Mononuclear cell (primary cell): Measurements from ENCODE around the gene BOC. TPM values are rescaled to one million over a fixed set of nuclear protein-coding genes. Genes with fewer than 3 reads are reported as not detected.

Experiments used
- H3K27me3 ChIP-seq: 2 replicates; pipeline ENCODE4 v1.6.0; 2011; ENCODE audit warnings: low read length, control low read depth; ENCODE audit not compliant: insufficient read depth
- H3K4me1 ChIP-seq: 2 replicates; pipeline ENCODE4 v1.5.1; 2011; ENCODE audit warnings: mild to moderate bottlenecking, low read length, control low read depth; ENCODE audit not compliant: insufficient read depth
- H3K4me3 ChIP-seq: 2 replicates; pipeline ENCODE4 v1.5.1; 2011; ENCODE audit warnings: mild to moderate bottlenecking, low read length, moderate library complexity
- H3K9me3 ChIP-seq: 2 replicates; pipeline ENCODE4 v1.5.1; 2011; ENCODE audit warnings: low read depth, mild to moderate bottlenecking, control low read depth, low read length
- total RNA-seq: library from RNA; depleted of rRNA; stranded (reverse); fragments of >200 nt; gene quantifications from one replicate; pipeline ENCODE4 v1.2.3, GENCODE V29; 2012

Gene BOC
- total RNA-seq, 1 donor: not detected

GRCh38 chr3:113273604-113274378 is 62.4 kb downstream of the BOC start:
- peaks cover 19% of the 10 kb centered on the region for H3K4me1 ChIP-seq
- H3K4me3 ChIP-seq: no peak overlapping the region
- no peaks in the 10 kb centered on the region for H3K9me3 ChIP-seq
- H3K27me3 ChIP-seq: no peaks in the 10 kb centered on the region

- Histone ChIP-seq H3K4me1 (peaks cover 19% of the 10 kb centered on the region), H3K9me3 (no peaks in the 10 kb centered on the region), H3K27me3 (no peaks in the 10 kb centered on the region), H3K4me3 (no peak overlapping the region)
Measured at GRCh38 chr3:113274425-113275257, 63.3 kb downstream of the BOC start.

- H3K27me3 ChIP-seq: no peaks in the 10 kb centered on the region
- no peak overlapping the region for H3K4me3 ChIP-seq
- H3K9me3 ChIP-seq: no peaks in the 10 kb centered on the region
- peaks cover 19% of the 10 kb centered on the region for H3K4me1 ChIP-seq
Measured at GRCh38 chr3:113275258-113275556, 63.9 kb downstream of the BOC start.

GRCh38 chr3:113275583-113275928 is 64.2 kb downstream of the BOC start:
- Histone ChIP-seq H3K27me3 (no peaks in the 10 kb centered on the region), H3K4me3 (no peak overlapping the region), H3K4me1 (peaks cover 19% of the 10 kb centered on the region), H3K9me3 (no peaks in the 10 kb centered on the region)

- H3K9me3 ChIP-seq: no peaks in the 10 kb centered on the region
Measured at GRCh38 chr3:113275929-113276750, 64.8 kb downstream of the BOC start.

GRCh38 chr3:113276751-113277080 is 65.4 kb downstream of the BOC start:
- H3K27me3 ChIP-seq: no peaks in the 10 kb centered on the region
- no peak overlapping the region for H3K4me3 ChIP-seq
- H3K9me3 ChIP-seq: no peaks in the 10 kb centered on the region
- H3K4me1 ChIP-seq: peaks cover 19% of the 10 kb centered on the region

More at GRCh38 chr3:113275929-113276750, 64.8 kb downstream of the BOC start:
- no peaks in the 10 kb centered on the region for H3K27me3 ChIP-seq
- H3K4me1 ChIP-seq: peaks cover 19% of the 10 kb centered on the region
- no peak overlapping the region for H3K4me3 ChIP-seq

- Histone ChIP-seq H3K9me3 (no peaks in the 10 kb centered on the region), H3K4me3 (no peak overlapping the region)
Measured at GRCh38 chr3:113277414-113277813, 66.1 kb downstream of the BOC start.

GRCh38 chr3:113277941-113278598 is 66.7 kb downstream of the BOC start:
- Histone ChIP-seq H3K4me1 (peaks cover 19% of the 10 kb centered on the region), H3K4me3 (no peak overlapping the region), H3K27me3 (no peaks in the 10 kb centered on the region), H3K9me3 (no peaks in the 10 kb centered on the region)

More at GRCh38 chr3:113277414-113277813, 66.1 kb downstream of the BOC start:
- H3K27me3 ChIP-seq: no peaks in the 10 kb centered on the region
- H3K4me1 ChIP-seq: peaks cover 19% of the 10 kb centered on the region

GRCh38 chr3:113278599-113278955 is 67.2 kb downstream of the BOC start:
- no peaks in the 10 kb centered on the region for H3K9me3 ChIP-seq
- no peak overlapping the region for H3K4me3 ChIP-seq
- peaks cover 19% of the 10 kb centered on the region for H3K4me1 ChIP-seq
- no peaks in the 10 kb centered on the region for H3K27me3 ChIP-seq

GRCh38 chr3:113279686-113280085 is 68.3 kb downstream of the BOC start:
- Histone ChIP-seq H3K9me3 (no peaks in the 10 kb centered on the region), H3K27me3 (no peaks in the 10 kb centered on the region), H3K4me3 (no peak overlapping the region), H3K4me1 (peaks cover 19% of the 10 kb centered on the region)

GRCh38 chr3:113283306-113283705 is 71.9 kb downstream of the BOC start:
- Histone ChIP-seq H3K4me3 (no peak overlapping the region), H3K9me3 (no peaks in the 10 kb centered on the region), H3K27me3 (no peaks in the 10 kb centered on the region), H3K4me1 (peaks cover 5% of the 10 kb centered on the region)

- Histone ChIP-seq H3K27me3 (no peaks in the 10 kb centered on the region), H3K9me3 (no peaks in the 10 kb centered on the region), H3K4me1 (peaks cover 5% of the 10 kb centered on the region), H3K4me3 (no peak overlapping the region)
Measured at GRCh38 chr3:113284453-113285050, 73.2 kb downstream of the BOC start.

GRCh38 chr3:113285226-113285625 is 73.9 kb downstream of the BOC start:
- Histone ChIP-seq H3K27me3 (no peaks in the 10 kb centered on the region), H3K4me3 (no peak overlapping the region), H3K9me3 (no peaks in the 10 kb centered on the region), H3K4me1 (peaks cover 5% of the 10 kb centered on the region)

- Histone ChIP-seq H3K4me1 (peaks cover 5% of the 10 kb centered on the region), H3K27me3 (no peaks in the 10 kb centered on the region), H3K9me3 (no peaks in the 10 kb centered on the region), H3K4me3 (no peak overlapping the region)
Measured at GRCh38 chr3:113285741-113286140, 74.4 kb downstream of the BOC start.
